Adrenal gland (tissue), 12 donors: ENCODE results near the gene ATP9A. TPM values are rescaled to one million over a fixed set of nuclear protein-coding genes. Genes with fewer than 3 reads are reported as not detected.

ENCODE experiments used
- DNase-seq, 7 donors: peaks; one replicate each; pipeline ENCODE4 v3.0.0-alpha.2; 2019 to 2020
- H3K27ac ChIP-seq, 5 donors: fragments of 200-600 bp; sonication (generic) in 4 of 5; 1 replicate in 3 of 5; 2 replicates in 2 of 5; pipeline versions ENCODE4 v1.5.1 to v1.8.0; 2016 to 2020; ENCODE audit warnings: mild to moderate bottlenecking in 1 of 5
- H3K27me3 ChIP-seq: fragments of 200-600 bp; 2 replicates; pipeline ENCODE4 v1.8.0; 2021
- H3K36me3 ChIP-seq, 2 donors: fragments of 200-600 bp; replicated peaks in 1 of 2; 1 replicate in 1 of 2; 2 replicates in 1 of 2; pipeline versions ENCODE4 v1.5.1 to v1.8.0; 2018 to 2022
- H3K4me1 ChIP-seq, 2 donors: fragments of 200-600 bp; replicated peaks in 1 of 2; 1 replicate in 1 of 2; 2 replicates in 1 of 2; pipeline versions ENCODE4 v1.5.1 to v1.8.0; 2018 to 2021
- H3K4me3 ChIP-seq, 4 donors: fragments of 200-600 bp; sonication (generic) in 3 of 4; one replicate each; pipeline ENCODE4 v1.5.1; 2016 to 2018
- H3K9me3 ChIP-seq, 3 donors: fragments of 200-600 bp; sonication (generic) in 1 of 3; replicated peaks in 1 of 3; 1 replicate in 2 of 3; 2 replicates in 1 of 3; pipeline versions ENCODE4 v1.5.1 to v1.8.0; 2016 to 2021
- POLR2A ChIP-seq, 2 donors: fragments of 450-650 bp; IDR thresholded peaks; one replicate each; pipeline ENCODE4 v1.6.1; 2017; ENCODE audit warnings: antibody characterized with exemption in 2 of 2, mild to moderate bottlenecking in 2 of 2, moderate library complexity in 1 of 2
- WGBS, 4 donors: extraction: QIAGEN DNeasy Blood & Tissue Kit in 2 of 4; methylation state at CpG; one replicate each; pipeline versions ENCODE4 v1.1.5 to v1.1.7; 2013 to 2017; 5-methylcytosine and 5-hydroxymethylcytosine counted together
- intact Hi-C, 2 donors: fragments of 100-400 bp; cut with DNase I; formaldehyde crosslinking; loops; one replicate each; pipeline versions ENCODE4 v1.14.1 to v1.15.0; 2022 to 2023
- polyA plus RNA-seq, 3 donors: library from polyadenylated mRNA; stranded (reverse); fragments of 200-250 nt in 2 of 3; fragments of 350-450 nt in 1 of 3; fragmentation: Illumina TruSeq in 1 of 3; extraction: RNeasy Lipid Tissue Mini Kit (QIAGEN cat#74804) in 1 of 3; gene quantifications; one replicate each; pipeline ENCODE4 v1.2.3, GENCODE V29; 2013 to 2014
- total RNA-seq, 9 donors: library from RNA; depleted of rRNA in 4 of 9; stranded (reverse); fragments of >200 nt in 4 of 9; fragments of 120-200 nt in 1 of 9; fragmentation: NEBNext Ultra II Directional in 1 of 9; extraction: Animal tissue kit (Norgen Biotek cat#: 25700) in 1 of 9; gene quantifications; one replicate each; pipeline versions ENCODE4 v1.1.0 to v1.2.4, GENCODE V29; 2013 to 2023
- TF ChIP-seq, protein P1 (sequence below), 6 experiments: fragments of 450-650 bp in 4 of 6; fragments of 200-600 bp in 2 of 6; sonication (generic) in 1 of 6; IDR thresholded peaks; 1 replicate in 5 of 6; 2 replicates in 1 of 6; pipeline versions ENCODE4 v1.5.1 to v1.8.0; 2016 to 2021; ENCODE audit warnings: antibody characterized with exemption in 6 of 6, mild to moderate bottlenecking in 2 of 6, moderate library complexity in 1 of 6
- donor health status: healthy with polysubstance abuse.
- donor health status: Bipolar disorder and iron deficiency.
- donor health status: DM: yes; HTN: yes; CAD: no.
- donor health status: DM: no; HTN: no; CAD: no.
- donor health status: DM: no; HTN: no; CAD: no.
- donor health status: DM: yes; HTN: yes; CAD: no.

ATP9A gene
- total and polyA plus RNA-seq, 12 donors, result 3.7 to 34.5 (median 16.7) TPM

DNA sequence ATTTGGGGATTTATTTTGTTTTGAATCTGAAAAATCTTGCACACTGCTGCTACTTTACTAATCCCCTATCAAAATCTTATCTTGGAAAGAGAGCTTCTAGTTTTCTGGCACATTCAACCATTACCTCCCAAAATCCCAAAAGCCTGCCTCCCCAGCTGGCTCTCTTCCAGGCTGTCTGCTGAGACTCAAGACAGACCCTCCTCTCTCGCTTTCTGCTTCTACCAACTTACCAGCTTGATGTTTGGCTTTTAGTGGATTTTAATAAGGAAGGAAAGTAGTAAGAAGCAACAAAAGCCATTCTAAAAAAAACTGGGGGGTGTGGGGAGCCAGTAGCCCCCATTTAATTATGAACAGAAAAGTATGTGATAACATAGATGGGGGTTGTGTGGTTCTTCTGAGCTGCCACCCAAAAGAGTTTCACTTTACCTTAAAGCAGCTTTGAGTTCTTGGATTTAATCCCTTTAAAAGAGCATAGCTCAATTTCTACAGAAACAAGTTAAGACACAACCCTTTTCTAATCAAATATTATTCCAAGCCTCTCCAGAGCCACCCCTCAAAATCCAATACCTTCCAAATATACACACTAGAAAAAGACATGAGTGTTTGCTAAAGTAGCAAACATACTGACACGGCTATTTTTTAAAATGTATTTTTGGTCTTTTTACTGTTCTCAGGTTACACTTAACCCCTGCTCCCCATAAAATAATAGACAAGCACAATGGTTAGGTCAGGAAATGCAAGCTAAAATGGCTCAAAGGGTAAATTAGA lies 71.7 kb downstream of the ATP9A start:
- Histone ChIP-seq H3K36me3 (no peaks in the 10 kb centered on the region), H3K4me1 (peaks cover 10 to 14% of the 10 kb centered on the region in 2 donors), H3K9me3 (no peaks in the 10 kb centered on the region), H3K27ac (no peak overlapping the region), H3K27me3 (no peaks in the 10 kb centered on the region), H3K4me3 (no peak overlapping the region)
- 39 to 46% (median 45%) methylated on average over 2 of the region's 2 CpGs for WGBS, 4 donors
- DNase-seq, result no peak
- intact Hi-C loops, result no loop called here
- TF ChIP-seq POLR2A (IDR thresholded peaks at IDR 0.05), result no peak
- TF ChIP-seq, protein P1, sequence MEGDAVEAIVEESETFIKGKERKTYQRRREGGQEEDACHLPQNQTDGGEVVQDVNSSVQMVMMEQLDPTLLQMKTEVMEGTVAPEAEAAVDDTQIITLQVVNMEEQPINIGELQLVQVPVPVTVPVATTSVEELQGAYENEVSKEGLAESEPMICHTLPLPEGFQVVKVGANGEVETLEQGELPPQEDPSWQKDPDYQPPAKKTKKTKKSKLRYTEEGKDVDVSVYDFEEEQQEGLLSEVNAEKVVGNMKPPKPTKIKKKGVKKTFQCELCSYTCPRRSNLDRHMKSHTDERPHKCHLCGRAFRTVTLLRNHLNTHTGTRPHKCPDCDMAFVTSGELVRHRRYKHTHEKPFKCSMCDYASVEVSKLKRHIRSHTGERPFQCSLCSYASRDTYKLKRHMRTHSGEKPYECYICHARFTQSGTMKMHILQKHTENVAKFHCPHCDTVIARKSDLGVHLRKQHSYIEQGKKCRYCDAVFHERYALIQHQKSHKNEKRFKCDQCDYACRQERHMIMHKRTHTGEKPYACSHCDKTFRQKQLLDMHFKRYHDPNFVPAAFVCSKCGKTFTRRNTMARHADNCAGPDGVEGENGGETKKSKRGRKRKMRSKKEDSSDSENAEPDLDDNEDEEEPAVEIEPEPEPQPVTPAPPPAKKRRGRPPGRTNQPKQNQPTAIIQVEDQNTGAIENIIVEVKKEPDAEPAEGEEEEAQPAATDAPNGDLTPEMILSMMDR (IDR thresholded peaks at IDR 0.05), result no peak

DNA sequence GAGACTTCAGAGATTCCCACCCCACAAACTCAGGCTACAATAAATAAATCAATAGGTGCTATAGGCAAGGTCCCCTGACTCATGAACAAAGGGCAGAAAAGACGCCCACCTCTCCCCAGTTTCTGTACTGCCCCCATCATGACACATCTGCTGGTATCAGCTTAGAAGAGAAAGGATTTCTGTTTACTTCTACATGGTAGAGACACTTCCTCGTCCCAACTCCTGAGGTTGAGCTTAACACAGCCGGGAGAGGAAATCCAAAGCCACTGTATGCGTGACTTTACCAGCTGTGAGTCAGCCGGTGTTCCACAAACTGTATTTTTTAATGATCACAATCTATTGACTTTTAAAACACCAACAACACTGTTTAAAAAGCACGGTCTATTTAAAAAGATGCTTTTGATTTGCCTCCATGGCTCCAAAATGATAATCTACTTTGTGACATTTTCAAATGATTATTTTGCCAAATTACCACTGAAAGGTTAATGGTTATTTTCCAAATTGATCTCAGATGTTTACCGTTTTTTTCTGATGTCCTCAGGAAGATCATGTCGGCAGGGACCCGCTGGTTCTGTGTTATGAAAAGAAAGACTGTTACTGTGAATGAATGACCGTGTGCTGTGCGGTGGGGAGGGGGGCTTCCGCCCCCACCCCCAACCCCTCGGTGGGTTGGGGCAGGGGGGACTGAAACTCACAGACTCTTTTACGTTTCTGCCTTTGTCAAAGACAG lies 72.5 kb downstream of the ATP9A start:
- 43 to 54% (median 48%) methylated on average over 14 of the region's 14 CpGs for WGBS, 4 donors
- peaks cover 10 to 14% of the 10 kb centered on the region in 2 donors for H3K4me1 ChIP-seq
- H3K9me3 ChIP-seq, result no peaks in the 10 kb centered on the region
- H3K4me3 ChIP-seq, result no peak overlapping the region
- TF ChIP-seq, protein P1 (IDR thresholded peaks at IDR 0.05), result no peak
- no peak for TF ChIP-seq POLR2A (IDR thresholded peaks at IDR 0.05)
- H3K36me3 ChIP-seq, result no peaks in the 10 kb centered on the region
- intact Hi-C loops, result no loop called here
- no peak for DNase-seq
- H3K27me3 ChIP-seq, result no peaks in the 10 kb centered on the region
- H3K27ac ChIP-seq, result no peak overlapping the region

DNA sequence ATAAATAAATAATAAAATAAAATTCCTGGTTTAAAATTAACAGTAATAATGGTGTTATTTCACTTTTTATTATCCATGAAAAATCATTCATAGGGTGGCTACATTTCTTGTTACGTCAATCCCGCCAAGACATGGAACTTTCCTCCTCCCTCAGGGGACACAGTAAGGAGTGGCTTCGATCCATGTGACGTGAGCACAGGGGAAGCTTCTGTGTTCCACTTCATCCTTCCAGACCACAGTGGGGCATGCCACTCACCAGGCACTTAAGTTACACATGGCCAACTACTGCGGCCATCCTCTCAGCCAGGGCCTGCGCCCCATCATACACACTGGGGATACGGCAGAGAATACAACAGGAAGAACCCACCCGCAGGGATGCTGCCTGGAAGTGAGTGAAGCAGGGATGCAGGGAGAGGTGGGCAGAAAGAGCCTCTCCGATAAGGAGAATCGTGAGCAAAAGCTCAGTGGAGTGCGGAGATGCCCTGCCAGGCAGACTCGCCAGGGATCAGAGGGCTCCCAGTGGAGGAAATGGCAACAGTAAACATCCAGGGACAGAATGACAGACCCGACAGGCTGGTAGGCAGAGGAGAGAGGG lies 75.3 kb downstream of the ATP9A start:
- Histone ChIP-seq H3K27ac (no peak overlapping the region), H3K27me3 (no peaks in the 10 kb centered on the region), H3K9me3 (no peaks in the 10 kb centered on the region), H3K36me3 (no peaks in the 10 kb centered on the region), H3K4me1 (peaks cover 10 to 14% of the 10 kb centered on the region in 2 donors), H3K4me3 (no peak overlapping the region)
- DNase-seq, result no peak
- intact Hi-C loops, result no loop called here
- WGBS, 4 donors, result 92 to 96% (median 94%) methylated on average over 13 of the region's 13 CpGs
- no peak for TF ChIP-seq POLR2A (IDR thresholded peaks at IDR 0.05)
- TF ChIP-seq, protein P1 (IDR thresholded peaks at IDR 0.05), result no peak

DNA sequence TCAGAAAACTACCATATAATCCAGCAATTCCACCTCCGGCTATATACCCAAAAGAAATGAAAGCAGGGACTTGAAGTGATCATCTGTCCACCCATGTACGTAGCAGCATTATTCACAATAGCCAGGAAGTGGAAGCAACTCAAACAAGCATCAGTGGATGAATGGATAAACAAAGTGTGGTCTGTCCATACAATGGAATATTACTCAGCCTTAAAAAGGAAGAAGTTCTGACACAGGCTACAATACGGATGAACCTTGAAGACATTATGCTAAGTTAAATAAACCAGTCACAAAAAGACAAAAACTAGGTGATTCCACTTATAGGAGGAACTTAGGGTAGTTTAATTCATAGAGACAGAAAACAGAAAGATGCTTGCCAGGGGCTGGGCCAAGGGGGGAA lies 76.5 kb downstream of the ATP9A start:
- intact Hi-C loops, result no loop called here
- Histone ChIP-seq H3K27ac (no peak overlapping the region), H3K9me3 (no peaks in the 10 kb centered on the region), H3K4me1 (peaks cover 5 to 11% of the 10 kb centered on the region in 2 donors), H3K36me3 (no peaks in the 10 kb centered on the region), H3K27me3 (no peaks in the 10 kb centered on the region), H3K4me3 (no peak overlapping the region)
- WGBS, 4 donors, result 93 to 98% (median 96%) methylated on average over 3 of the region's 3 CpGs
- no peak for TF ChIP-seq POLR2A (IDR thresholded peaks at IDR 0.05)
- TF ChIP-seq, protein P1 (IDR thresholded peaks at IDR 0.05), result no peak
- DNase-seq, result no peak
